Panc1 (cell line): ENCODE measurements around the gene SLC26A4. TPM values are rescaled to one million over a fixed set of nuclear protein-coding genes. Genes with fewer than 3 reads are reported as not detected.

Experiments
- ATAC-seq: fragments of 200-7000 bp; cut with Tn5 transposase; 2 replicates; pipeline ENCODE4 v1.9.1; 2020; ENCODE audit warnings: mild to moderate bottlenecking, moderate library complexity
- BruUV-seq: library from RNA; stranded (reverse); fragments of 400-500 nt; replicated peaks from 2 replicates; lab custom pipeline; 2021; lab: Mats Ljungman, UMichigan
- CTCF ChIA-PET: fragments of 300-600 bp; sonication (Branson Sonifier 250); formaldehyde crosslinking; loops from one replicate; lab custom pipeline; 2022; ENCODE audit warnings: antibody characterized with exemption; lab: Charles Lee
- POLR2A ChIA-PET: fragments of 300-600 bp; sonication (Branson Sonifier 250); formaldehyde crosslinking; loops from one replicate; lab custom pipeline; 2022; ENCODE audit warnings: antibody characterized with exemption; lab: Charles Lee
- DNase-seq: peaks from one replicate; pipeline ENCODE4 v3.0.0-alpha.2; 2010; ENCODE audit warnings: low read depth, low spot score
- H3K27ac ChIP-seq: 2 replicates; pipeline ENCODE4 v1.5.1; 2011; ENCODE audit warnings: mild to moderate bottlenecking, low read length, inconsistent platforms
- H3K27me3 ChIP-seq: fragments of 200-500 bp; sonication (Bioruptor generic); 2 replicates; pipeline ENCODE4 v1.6.0; 2014; ENCODE audit warnings: low read length, inconsistent platforms; ENCODE audit not compliant: control insufficient read depth, insufficient read depth
- H3K36me3 ChIP-seq: fragments of 200-500 bp; sonication (Bioruptor generic); 2 replicates; pipeline ENCODE4 v1.5.1; 2014; ENCODE audit warnings: inconsistent platforms, mild to moderate bottlenecking, low read length, moderate library complexity; ENCODE audit not compliant: control insufficient read depth, insufficient read depth
- H3K4me1 ChIP-seq: 2 replicates; pipeline ENCODE4 v1.5.1; 2011; ENCODE audit warnings: inconsistent platforms, mild to moderate bottlenecking, low read length, moderate library complexity; ENCODE audit not compliant: control insufficient read depth, insufficient read depth
- H3K4me3 ChIP-seq, 2 experiments: 2 replicates each; pipeline ENCODE4 v1.5.1; 2011 to 2012; ENCODE audit warnings: low read depth in 2 of 2, low read length in 2 of 2, mild to moderate bottlenecking in 2 of 2, inconsistent platforms in 1 of 2, moderate library complexity in 1 of 2
- H3K9me3 ChIP-seq: fragments of 200-500 bp; sonication (Bioruptor generic); 2 replicates; pipeline ENCODE4 v1.5.1; 2014; ENCODE audit warnings: low read depth, mild to moderate bottlenecking, inconsistent platforms, low read length, moderate library complexity; ENCODE audit not compliant: control insufficient read depth, insufficient read depth
- POLR2AphosphoS5 ChIP-seq: IDR thresholded peaks from 2 replicates; pipeline ENCODE4 v1.6.1; 2012; ENCODE audit warnings: mild to moderate bottlenecking, low read depth, low read length, moderate library complexity
- REST ChIP-seq, 2 experiments: IDR thresholded peaks; 2 replicates each; pipeline ENCODE4 v1.6.1; 2011 to 2012; ENCODE audit warnings: low read depth in 2 of 2, control low read depth in 1 of 2, low read length in 1 of 2, mild to moderate bottlenecking in 1 of 2, moderate library complexity in 1 of 2; ENCODE audit not compliant: insufficient read depth in 1 of 2
- SIN3A ChIP-seq: IDR thresholded peaks from 2 replicates; pipeline ENCODE4 v1.6.1; 2012; ENCODE audit warnings: low read depth, mild to moderate bottlenecking, low read length, moderate library complexity, borderline replicate concordance; ENCODE audit not compliant: insufficient read depth
- TCF7L2 ChIP-seq: IDR thresholded peaks from 2 replicates; pipeline ENCODE4 v1.6.1; 2011; ENCODE audit warnings: mild to moderate bottlenecking, low read depth, low read length, inconsistent platforms
- in situ Hi-C: cut with HindIII; loops from 2 replicates; pipeline ENCODE4 v1.10.0; 2016; ENCODE audit warnings: low sequenced_read_pairs, low pct_unique_long_range_greater_than_20kb
- intact Hi-C: fragments of 100-400 bp; cut with micrococcal nuclease; formaldehyde crosslinking; loops from one replicate; pipeline ENCODE4 v1.10.0; 2022; ENCODE audit not compliant: unreplicated experiment
- total RNA-seq: library from RNA; stranded (reverse); gene quantifications from one replicate; pipeline ENCODE4 v1.2.1, GENCODE V29; 2021; ENCODE audit not compliant: unreplicated experiment
- TF ChIP-seq, protein P1 (sequence below): fragments of 450-650 bp; IDR thresholded peaks from 2 replicates; pipeline ENCODE4 v1.5.1; 2017; ENCODE audit warnings: mild to moderate bottlenecking

The SLC26A4 gene
- total RNA-seq, 1 experiment from 2014 or later: 0.05 TPM

DNA sequence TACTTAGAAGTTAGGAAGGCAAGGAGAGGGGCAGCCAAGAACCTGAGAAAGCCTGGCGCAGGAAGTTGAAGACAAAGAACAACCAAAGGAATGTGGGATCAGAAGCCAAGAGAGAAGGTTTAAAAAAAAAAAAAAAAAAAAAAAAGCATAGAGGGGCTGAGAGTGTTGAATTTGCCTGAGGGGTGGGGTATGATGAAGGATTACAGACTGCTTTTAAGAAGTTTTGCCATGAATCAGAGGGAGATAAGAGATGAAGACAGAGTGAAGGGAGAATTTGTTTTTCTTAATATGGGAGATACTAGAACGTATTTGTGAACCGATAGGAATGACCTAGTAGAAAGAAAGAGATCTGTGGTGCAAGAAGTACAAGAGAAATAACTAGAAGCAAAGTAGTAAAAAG lies 6.7 kb downstream of the SLC26A4 start:
- no TSS peak for BruUV-seq
- H3K9me3 ChIP-seq: no peaks in the 10 kb centered on the region
- in situ Hi-C loops: no loop called here
- intact Hi-C loops: no loop called here
- no peak overlapping the region for H3K4me3 ChIP-seq
- peaks cover 17% of the 10 kb centered on the region for H3K27me3 ChIP-seq
- H3K27ac ChIP-seq: no peak overlapping the region
- ChIA-PET CTCF (no interaction called here), POLR2A (no interaction called here)
- TF ChIP-seq TCF7L2: no peak
- H3K4me1 ChIP-seq: no peaks in the 10 kb centered on the region
- H3K36me3 ChIP-seq: no peaks in the 10 kb centered on the region
- DNase-seq: no peak
- no peak for ATAC-seq

DNA sequence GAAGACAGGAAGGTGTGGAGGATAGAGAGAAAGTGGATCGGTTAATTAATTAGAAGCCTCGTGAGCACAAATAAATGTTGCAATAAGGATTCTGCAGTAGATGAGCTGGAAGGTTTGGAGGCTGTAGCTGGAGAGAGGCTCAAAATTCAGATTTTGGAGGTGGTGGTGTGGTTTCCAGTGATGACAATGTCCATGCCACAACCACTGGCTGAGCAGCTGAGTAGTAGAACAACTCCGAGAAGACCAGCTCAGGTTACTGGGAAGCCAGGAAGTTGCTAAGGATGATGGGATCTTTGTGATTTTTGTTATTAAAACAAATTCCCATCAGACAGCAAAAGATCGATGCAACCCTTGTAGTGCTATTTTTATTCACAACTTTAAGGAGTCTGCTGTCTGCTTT lies 7.7 kb downstream of the SLC26A4 start:
- no peaks in the 10 kb centered on the region for H3K9me3 ChIP-seq
- no TSS peak for BruUV-seq
- H3K4me3 ChIP-seq: no peak overlapping the region
- no peak overlapping the region for H3K27ac ChIP-seq
- H3K27me3 ChIP-seq: peaks cover 13% of the 10 kb centered on the region
- CTCF ChIA-PET: no interaction called here
- ATAC-seq: no peak
- H3K36me3 ChIP-seq: no peaks in the 10 kb centered on the region
- in situ Hi-C loops: no loop called here
- no peaks in the 10 kb centered on the region for H3K4me1 ChIP-seq
- TF ChIP-seq TCF7L2 (no peak), SIN3A (no peak), REST (IDR thresholded peaks at IDR 0.05; ENCODE audit: insufficient read depth in 1 of 2, low read depth in 2 of 2, low read length in 1 of 2) (no peak), POLR2AphosphoS5 (no peak)
- TF ChIP-seq, protein P1, sequence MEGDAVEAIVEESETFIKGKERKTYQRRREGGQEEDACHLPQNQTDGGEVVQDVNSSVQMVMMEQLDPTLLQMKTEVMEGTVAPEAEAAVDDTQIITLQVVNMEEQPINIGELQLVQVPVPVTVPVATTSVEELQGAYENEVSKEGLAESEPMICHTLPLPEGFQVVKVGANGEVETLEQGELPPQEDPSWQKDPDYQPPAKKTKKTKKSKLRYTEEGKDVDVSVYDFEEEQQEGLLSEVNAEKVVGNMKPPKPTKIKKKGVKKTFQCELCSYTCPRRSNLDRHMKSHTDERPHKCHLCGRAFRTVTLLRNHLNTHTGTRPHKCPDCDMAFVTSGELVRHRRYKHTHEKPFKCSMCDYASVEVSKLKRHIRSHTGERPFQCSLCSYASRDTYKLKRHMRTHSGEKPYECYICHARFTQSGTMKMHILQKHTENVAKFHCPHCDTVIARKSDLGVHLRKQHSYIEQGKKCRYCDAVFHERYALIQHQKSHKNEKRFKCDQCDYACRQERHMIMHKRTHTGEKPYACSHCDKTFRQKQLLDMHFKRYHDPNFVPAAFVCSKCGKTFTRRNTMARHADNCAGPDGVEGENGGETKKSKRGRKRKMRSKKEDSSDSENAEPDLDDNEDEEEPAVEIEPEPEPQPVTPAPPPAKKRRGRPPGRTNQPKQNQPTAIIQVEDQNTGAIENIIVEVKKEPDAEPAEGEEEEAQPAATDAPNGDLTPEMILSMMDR: no peak
- POLR2A ChIA-PET: no interaction called here
- no peak for DNase-seq
- intact Hi-C loops: no loop called here

DNA sequence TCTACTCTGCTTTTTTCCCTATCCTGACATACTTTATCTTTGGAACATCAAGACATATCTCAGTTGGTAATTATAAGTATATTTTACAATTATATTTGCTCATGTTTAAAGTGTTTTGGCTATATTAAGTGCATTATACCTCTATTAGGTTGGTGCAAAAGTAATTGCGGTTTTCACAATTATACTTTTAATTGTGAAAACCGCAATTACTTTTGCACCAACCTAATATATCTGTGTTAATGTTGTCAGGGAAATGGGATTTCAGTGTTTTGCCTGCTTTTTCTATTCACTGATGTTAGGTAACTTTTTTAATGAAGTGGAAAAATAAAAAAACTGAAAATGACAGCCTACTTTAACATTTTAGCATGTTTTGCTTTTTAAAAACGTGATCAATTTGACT lies 11.6 kb downstream of the SLC26A4 start:
- in situ Hi-C loops (no loop called here), intact Hi-C loops (no loop called here)
- TF ChIP-seq TCF7L2 (no peak), POLR2AphosphoS5 (no peak), SIN3A (no peak), REST (IDR thresholded peaks at IDR 0.05; ENCODE audit: insufficient read depth in 1 of 2, low read depth in 2 of 2, low read length in 1 of 2) (no peak)
- TF ChIP-seq, protein P1: no peak
- BruUV-seq: no TSS peak
- H3K27me3 ChIP-seq: peaks cover 16% of the 10 kb centered on the region
- CTCF ChIA-PET: no interaction called here
- no peak overlapping the region for H3K27ac ChIP-seq
- no peaks in the 10 kb centered on the region for H3K36me3 ChIP-seq
- ATAC-seq (no peak), DNase-seq (no peak)
- H3K4me1 ChIP-seq: no peaks in the 10 kb centered on the region
- POLR2A ChIA-PET: no interaction called here
- no peaks in the 10 kb centered on the region for H3K9me3 ChIP-seq
- H3K4me3 ChIP-seq: no peak overlapping the region
